ENCODE data around the gene MRPL34.
A peak's percentile ranks its signal among the peaks of the same experiment; 100 is the strongest.

The MRPL34 gene

DNA sequence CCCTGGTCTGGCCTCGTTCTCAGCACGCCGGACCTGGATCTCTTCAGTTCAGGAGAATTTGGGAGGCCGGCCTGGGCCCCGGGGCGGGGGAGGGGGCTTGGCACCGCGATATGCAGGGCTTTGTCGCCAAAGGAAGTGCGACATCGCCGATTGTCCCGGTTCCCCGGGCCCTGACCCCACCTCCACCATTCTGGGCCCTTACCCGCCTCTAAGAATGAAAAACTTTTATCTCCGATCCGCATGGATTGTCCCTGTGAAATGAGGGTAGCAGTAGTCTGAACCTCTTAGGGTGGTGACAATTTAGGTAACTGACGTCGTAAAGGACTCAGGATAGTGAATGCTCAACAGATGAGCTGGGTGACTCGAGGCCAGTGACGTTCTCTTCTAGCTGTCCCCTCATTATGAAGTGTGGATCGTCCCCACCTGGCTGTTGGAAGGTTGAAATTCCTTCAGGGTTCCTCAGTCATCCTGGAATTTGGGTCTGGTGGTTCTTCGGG is 4.3 kb downstream of the MRPL34 start:
- DNase-seq (ENCODE audit: low spot score), result peak; percentile 51

DNA sequence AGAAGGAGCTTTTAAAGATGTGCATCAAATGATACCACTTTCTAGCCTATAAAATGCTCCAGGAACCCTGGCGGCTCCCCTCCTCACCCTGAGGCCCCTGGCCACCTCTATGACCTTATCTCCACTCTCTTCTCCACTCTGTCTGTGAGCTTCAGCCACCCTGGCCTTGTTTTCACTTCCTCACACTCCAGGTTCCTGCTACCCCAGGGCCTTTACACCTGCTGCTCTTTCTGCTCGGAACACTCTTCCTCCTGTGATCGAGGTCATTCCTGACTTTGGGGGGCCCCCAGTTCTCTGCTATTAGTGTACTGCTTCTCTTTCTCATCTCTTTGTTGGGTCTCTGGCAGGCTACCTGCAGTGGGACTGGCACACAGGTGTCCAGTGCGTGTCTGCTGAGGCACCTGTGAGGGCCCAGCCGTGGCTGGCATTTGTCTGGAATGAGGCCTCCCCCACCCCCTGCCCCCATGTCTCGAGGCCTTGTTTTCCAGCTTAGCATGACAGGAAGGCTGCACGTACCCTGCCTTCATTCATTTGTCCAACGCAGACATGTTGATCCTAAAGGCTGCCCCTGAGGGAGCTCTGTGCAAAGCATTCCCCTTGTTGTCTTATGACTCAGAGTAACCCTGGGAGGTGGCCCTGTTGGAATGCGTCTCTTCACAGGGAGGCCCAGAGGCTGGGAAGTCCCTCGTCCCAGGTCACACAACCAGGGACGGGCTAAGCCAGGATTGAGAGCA is 6.0 kb downstream of the MRPL34 start:
- DNase-seq (ENCODE audit: low spot score), result no peak

DNA sequence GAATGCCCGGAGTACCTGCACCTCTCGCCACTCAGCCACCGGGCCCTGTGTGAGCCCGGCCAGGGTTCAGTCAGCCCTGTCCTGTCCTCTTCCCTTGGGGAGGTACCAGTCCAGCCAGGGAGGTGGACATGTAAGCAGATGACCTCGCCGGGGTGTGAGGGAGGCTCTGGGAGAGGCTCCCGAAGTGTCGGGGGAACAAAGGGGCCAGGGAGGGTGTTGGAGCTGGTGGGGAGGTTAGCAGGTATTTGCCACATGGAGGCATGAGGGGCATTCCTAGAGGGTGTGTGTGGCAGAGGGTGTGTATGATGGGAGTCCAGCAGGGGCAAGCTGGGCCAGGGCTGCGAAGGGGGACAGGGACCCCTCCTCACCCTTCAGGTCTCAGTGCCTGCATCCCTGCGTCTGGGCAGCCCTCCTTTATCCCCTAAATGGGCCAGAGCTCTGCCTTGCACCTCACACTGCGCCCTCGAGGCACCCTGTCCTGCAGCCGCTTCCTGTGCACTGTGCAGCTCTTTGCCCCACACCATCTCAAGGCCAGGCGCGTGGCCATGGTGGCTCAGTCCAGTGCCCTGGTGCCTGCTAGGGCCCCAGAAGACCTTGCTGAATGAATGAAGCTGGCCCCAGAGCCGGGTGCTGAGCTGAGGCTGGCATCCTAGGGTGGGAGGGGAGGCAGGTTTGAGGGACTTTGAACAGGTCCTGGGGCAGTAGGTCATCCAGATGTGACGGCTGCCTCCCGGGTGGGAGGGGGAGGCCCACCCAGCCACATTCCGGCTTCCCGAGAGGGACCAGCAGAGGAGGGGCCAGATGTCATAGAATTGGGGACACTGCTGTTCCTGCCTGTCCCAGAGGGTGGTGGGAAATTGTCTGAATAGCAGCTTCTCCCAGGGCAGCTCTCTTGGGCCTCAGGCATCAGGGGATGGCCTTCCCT is 6.8 kb downstream of the MRPL34 start:
- DNase-seq (ENCODE audit: low spot score), result no peak

DNA sequence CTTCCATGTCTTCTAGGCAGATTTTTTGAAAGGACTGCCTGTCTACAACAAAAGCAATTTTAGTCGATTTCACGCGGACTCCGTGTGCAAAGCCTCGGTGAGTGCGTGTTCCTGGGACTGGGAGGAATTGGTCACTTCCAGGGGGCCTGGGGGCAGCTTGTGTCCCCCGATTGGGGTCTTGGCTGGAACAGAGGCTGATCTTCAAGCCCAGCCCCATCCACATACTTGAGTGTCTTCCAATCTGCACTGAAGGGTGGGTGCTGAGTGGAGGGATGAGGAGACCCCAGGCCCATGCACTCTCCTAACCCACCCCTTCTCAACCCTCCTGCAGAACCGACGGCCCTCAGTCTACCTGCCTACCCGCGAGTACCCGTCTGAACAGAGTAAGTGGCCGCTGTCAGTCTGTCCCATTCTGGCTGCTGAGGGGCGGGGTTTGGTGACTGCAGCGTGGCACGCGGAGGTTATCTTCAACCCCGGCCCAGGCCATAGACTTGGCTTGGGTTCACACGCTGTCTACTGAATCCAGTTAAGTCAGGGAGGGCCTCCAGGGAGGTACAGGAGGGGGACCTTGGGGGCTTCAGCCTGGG is 8.4 kb downstream of the MRPL34 start:
- DNase-seq (ENCODE audit: low spot score), result no peak

DNA sequence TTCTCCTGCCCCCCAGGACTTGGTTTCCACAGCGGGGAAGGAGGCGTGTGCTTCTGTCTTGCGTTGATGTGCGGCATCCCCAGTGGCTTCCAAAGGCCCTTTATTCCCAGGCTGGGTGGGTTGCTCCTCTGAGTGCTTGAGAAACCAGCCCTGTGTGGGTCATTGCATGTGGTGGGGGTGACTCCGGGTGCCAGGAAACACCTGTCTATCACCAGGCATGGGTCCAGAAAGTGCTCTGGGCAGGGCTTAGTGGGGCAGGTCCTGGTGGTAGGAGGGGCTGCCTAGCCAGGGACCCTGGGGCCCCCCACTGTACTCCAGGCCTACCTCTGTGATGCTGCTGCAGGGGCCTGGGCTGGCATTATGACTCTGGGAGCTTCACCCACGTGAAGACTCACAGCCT is 13.3 kb downstream of the MRPL34 start:
- no peak for DNase-seq (ENCODE audit: low spot score)

DNA sequence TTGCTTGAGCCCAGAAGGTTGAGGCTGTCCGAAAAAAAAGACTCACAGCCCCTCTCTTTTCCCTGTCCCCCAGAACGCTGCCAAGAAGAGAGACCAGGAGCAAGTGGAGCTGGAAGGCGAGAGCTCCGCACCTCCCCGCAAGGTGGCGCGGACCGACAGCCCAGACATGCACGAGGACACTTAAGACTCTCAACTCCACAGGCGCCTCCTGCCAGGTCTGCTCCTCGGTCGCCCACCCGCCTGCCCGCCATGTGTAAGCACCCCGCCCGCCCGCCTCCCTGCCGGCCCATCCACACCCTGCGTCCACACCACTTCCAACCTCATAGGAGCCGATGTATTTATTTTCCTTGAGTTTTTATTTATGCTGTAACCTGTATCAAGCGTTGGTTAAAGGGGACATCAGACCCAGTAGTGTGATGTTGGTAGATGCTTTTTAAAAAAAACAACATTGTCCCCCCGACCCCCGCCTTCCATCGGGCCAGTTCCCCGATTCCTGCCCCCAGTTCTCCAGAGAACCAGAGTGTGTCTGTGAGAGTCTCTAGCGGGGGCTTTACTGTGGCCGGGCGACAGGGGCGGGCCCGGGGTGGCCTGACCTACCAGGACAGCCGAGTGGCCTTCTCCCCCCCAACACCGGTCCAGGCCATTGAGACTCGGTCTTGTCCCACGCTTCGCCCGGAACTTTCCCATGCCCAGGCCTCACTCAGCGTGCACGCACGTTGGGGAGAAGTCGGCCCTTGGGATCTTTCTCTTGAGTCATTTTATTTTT is 14.0 kb downstream of the MRPL34 start:
- DNase-seq (ENCODE audit: low spot score), result no peak

DNA sequence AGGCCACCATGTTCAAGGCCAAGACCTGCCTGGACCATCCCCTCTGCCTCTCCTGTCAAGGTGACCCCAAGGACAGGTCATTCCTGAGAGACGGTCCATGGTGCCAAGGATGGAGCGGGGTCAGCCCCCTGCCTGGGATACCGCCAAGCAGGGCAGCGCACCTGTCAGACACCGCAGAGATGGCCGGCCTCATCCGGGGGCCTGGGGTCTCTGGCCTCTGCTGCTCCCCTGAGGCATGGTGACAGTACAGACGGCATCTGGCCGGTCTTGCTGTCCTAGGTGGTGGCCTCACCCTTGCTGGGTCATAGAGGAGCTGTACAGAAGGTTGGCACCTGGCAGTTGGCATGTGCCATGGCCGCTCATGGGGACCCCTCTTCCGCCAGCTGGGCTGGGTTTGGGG is 14.8 kb downstream of the MRPL34 start:
- no peak for DNase-seq (ENCODE audit: low spot score)

DNA sequence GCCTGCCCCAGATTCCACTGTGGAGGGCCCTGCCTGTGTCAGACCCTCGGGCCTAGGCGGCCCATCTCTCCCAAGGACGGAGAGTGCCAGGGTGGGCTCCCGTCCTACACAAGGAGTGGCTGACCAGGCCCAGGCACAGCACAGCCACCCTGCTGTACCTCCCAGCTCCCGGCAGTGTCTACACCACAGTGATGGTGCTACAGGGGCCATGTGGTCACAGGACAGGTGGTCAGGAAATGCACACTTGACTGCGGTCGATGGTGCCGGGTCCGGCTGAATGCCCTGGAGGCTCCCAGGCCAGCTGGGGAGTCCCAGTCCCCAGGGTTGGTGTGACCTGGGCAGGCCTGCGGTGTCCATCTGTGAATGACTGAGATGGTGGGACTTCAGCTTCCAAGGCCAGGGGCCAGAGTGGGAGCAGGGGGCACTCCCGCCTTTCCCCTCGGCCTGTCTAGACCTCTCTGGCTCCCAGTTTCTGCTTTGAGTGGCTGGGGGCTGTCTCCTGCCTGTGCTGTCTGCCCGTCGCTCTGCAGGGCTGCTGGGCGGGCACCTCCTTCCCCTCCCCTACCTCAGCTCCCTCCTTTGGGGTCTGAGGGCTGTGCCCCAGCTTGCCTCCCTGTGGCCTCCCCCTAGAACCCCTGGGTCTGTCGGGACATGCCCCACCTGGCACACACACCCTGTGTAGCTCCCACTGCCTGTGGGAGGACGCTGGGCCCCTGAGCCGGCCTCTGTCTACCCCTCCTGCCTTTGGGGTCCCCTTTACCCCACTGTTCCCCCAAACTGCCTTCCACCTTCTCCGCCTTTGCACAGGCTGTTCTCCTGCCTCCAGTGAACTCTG is 16.2 kb downstream of the MRPL34 start:
- no peak for DNase-seq (ENCODE audit: low spot score)

DNA sequence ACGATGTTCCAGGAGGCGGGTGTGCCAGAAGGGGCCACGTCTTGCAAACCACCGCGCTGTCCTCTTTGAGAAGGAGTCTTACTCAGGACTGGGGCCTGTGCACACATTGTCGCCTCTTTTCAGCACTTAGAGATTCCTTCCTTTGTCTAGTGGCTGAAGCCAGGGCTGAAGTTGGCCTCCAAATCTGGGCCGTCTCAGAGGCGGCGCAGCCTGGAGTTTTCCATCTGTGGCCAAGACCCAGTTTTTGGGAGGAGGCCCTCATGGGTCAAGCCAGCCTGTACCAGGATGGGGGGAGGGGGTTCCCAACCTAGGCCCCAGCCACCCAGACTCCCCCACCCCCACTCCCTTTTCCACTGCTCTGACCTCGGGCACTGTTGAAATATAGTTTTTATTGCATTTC is 17.2 kb downstream of the MRPL34 start:
- no peak for DNase-seq (ENCODE audit: low spot score)

DNA sequence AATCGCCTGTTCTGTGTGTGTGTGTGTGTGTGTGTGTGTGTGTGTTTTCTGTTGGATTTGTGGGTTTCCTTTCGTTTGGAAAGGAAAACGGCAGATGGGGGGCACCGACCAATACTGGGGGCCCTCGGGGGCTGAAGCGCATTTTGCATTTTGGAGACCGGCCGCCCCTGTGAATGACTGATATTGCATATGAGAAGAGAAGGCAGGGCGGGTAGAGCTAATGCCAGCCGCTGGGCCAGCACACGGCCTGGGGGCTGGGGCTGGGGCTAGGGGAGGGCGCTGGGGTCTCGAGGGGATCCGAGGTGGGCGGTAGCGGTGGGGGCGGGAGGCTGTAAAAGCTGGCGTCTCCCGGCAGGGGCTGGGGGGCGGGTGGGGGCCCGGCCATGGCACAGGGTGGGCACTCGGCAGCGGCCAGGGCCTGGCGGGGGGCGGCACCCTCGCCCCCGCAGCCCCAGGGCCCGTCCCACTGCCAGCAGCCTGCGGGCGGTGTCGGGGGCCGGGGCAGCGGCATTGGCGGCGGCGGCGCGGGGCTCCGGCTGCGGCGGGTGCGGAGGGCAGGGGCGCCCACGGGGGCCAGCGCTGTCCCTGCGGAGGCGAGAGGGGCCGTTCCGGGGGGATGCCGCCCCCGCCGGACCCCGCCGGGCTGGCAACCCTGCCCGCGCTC is 17.8 kb downstream of the MRPL34 start:
- DNase-seq (ENCODE audit: low spot score), result no peak

DNA sequence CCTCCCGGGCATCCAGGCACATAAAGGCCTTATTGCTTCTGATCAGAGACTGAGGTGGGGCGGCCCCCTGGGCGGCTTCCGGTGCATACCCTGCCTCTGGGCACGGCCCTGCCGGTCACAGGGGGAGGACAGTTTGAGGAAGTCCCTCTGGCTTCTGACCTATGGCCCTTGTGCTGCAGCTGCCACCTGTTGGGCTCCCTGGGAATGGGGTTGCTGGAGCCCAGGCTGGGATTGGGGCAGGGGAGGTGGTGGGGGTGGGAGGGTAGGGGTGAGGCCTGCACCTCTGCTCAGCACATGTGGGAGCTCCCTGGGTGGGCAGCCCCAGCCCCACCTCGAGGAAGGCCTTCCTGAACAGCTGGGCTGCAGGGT is 18.3 kb downstream of the MRPL34 start:
- no peak for DNase-seq (ENCODE audit: low spot score)

DNA sequence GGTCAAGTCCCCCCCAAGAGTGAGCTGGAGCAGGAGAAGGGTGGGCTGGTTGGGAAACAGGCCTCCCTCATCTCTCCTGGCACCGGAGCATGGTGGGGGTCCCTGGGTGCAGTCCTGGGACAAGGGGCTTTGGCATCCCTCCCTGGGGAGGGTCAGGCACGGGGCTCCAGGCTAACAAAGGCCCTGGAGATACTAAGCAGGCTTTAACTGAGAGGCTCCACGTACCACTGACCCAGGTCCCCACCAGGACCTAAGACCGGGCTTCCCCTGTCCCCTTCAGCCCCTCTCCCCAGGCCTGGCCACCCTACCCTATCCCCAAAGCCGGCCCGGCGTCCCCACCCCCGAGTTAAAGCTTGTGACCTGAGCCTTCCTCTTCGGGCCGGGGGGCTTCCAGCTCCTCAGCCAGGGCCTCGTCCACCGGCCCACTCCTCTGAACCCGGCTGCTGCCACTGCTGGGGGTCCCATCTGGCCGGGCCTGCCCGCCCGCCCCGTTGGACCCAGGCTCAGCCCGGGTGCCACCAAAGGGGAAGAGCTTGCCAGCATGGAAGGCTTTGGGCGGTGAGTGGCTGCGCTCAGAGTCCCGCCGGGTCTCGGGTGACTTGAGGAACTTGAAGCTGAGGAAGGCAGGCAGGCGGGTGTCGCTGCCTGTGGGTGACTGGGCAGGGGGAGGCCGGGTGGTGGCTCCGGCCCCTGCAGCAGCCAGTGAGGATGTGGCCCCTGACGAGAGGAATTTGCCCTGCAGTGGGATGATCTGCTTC is 18.9 kb downstream of the MRPL34 start:
- DNase-seq (ENCODE audit: low spot score), result no peak

DNA sequence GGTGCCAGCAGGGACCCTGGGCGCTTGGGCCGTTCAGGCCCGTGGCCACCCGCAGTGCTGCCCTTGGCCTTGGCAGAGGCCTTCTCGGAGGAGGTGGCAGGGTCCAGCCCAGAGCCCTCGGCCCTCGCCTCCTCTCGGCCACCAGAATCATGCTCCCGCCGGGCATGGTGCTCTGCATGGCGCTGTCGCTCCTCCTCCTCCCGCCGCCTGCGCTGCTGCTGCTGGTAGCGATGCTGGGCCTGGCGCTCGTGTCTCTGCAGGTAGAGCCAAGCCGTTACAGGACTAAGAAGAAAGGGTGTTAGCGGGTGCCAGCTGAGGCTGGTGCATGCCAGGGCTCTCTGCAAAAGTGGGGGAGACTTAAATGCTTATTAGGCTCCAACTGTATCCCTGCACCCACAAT is 19.5 kb downstream of the MRPL34 start:
- DNase-seq (ENCODE audit: low spot score), result no peak

DNA sequence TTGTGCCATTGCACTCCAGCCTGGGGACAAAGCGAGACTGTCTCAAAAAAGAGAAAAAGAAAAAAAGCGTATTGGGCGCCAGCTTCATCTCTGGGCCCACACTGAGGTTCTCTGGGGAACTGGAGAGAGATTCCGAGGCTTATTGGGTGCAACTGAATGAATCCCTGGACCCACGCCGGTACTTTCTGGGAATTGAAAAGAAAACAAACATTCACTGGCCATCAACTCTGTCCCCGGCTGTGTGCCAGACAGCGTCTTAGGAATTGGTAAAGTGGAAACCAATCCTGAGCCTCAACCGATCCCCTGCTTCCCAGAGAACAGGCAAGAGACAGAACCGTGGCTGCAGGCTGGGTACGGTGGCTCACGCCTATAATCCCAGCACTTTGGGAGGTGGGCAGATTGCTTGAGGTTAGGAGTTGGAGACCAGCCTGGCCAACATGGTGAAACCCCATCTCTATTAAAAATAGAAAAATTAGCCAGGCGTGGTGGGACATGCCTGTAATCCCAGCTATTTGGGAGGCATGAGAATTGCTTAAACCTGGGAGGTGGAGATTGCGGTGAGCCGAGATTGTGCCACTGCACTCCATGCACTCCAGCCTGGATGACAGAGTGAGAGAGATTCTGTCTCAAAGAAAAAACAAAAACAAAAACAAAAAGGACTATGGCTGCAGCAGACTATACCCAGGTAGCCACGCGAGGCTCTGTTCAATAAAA is 20.4 kb downstream of the MRPL34 start:
- no peak for DNase-seq (ENCODE audit: low spot score)

DNA sequence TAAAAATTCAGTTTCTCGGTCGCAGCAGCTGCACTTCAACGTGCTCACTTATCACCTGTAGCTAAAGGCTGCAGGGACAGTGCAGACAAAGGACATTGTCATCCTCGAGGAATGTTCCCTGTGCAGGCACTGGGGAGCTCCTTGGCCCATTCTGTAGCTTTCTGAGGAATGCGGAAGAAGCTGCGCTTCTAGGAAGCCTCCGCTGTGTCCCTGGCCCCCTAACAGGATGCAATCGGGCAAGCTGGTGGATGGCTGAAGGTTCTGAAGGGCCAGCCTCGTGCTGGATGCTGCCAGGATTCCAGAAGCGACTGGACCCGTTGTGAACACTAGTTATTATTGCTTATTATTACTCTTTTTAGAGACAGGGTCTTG is 20.9 kb downstream of the MRPL34 start:
- no peak for DNase-seq (ENCODE audit: low spot score)

DNA sequence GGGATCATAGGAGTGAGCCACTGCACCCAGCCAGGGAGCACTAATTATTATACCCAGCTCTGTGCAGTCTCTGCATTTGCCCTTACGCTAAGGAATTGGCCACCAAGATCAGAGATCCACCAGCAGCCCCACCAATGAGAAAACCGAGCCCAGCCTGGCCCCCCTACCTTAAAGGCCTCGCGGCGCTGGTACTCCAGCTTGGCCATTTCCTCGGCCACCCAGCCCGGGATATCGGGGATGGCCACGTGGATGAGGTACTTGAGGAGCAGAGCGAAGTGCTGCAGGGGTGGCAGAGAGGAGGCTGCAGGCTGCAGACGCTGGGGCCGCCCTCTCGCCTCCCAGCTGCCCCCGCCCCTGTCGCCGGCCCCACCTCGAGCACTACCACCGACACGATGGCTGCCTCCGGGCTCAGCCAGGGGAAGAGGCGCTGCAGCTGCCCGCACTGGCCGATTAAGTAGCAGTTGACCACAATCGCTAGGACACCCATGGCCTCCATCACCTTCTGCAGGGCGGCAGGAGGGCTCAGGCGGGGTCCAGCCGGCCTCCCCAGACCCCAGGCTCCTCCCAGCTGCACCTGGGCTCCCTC is 21.5 kb downstream of the MRPL34 start:
- no peak for DNase-seq (ENCODE audit: low spot score)

DNA sequence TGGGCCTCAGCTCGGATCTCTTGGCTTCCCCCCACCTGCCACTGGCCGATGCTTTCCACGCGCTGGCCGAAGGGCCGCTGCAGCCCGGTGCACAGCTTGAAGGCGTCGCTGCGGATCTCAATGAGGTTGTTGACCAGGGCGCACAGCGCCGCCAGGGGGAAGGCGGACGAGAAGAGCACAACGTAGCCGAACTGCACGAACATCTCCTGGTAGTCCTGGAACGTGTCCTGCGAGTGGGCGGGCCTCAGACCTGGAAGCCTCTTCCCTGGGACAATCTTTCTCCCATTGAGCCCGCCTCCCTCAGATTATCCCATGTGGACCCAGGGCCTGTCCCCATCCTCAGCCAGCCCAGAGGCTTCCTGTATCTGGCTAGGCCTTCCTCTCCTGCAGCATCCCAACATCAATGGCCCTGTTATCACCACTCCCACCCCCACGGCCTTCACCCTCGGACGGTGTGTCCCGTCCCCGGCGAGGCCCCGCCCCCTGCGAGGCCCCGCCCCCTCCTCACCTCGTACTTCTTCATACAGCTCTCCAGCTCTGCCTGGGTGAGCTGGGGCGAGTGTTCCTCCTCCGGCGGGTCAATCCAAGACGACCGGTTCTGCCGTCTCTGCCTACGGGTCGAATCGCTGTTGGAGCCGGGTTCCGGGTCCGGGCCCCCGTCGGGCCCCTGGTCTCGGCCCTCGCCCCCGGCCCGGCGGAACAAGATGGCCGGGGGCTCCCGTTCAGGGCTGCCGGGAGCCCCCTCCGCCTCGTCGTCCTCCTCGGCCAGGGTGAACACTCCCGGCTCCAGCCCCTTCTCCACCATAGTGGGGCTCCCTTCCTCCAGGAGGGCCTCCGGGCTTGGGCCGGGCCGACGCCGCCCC is 22.2 kb downstream of the MRPL34 start:
- DNase-seq (ENCODE audit: low spot score), result no peak
